HepG2 (cell line): ENCODE data around the gene DPH2. TPM values are rescaled to one million over a fixed set of nuclear protein-coding genes. Genes with fewer than 3 reads are reported as not detected.

Source experiments
- FOXK2 ChIP-seq: fragments of 450-650 bp; IDR thresholded peaks from 2 replicates; pipeline ENCODE4 v1.6.1; 2016
- GPN1 ChIP-seq: sonication (generic); formaldehyde crosslinking; IDR thresholded peaks from 2 replicates; pipeline ENCODE4 v1.5.1; 2020; ENCODE audit warnings: missing genetic modification reagents, borderline replicate concordance
- GZF1 ChIP-seq: sonication (generic); formaldehyde crosslinking; IDR thresholded peaks from 2 replicates; pipeline ENCODE4 v1.5.1; 2020; ENCODE audit warnings: mild to moderate bottlenecking, missing genetic modification reagents
- HNRNPL ChIP-seq: fragments of 200-400 bp; formaldehyde crosslinking; IDR thresholded peaks from 2 replicates; pipeline ENCODE4 v1.6.1; 2017; ENCODE audit warnings: mild to moderate bottlenecking, low read depth, low read length
- MIER2 ChIP-seq: IDR thresholded peaks from 2 replicates; pipeline ENCODE4 v1.6.1; 2016; ENCODE audit warnings: missing biosample characterization, missing genetic modification reagents
- NFIC ChIP-seq: IDR thresholded peaks from 2 replicates; pipeline ENCODE4 v1.6.1; 2012; ENCODE audit warnings: mild to moderate bottlenecking, low read length, inconsistent platforms
- SIN3A ChIP-seq: IDR thresholded peaks from 2 replicates; pipeline ENCODE4 v1.6.1; 2011; ENCODE audit warnings: low read depth, mild to moderate bottlenecking, control low read depth, low read length, borderline replicate concordance
- SMAD1 ChIP-seq: sonication (generic); formaldehyde crosslinking; IDR thresholded peaks from 2 replicates; pipeline ENCODE4 v1.4.0; 2020; ENCODE audit warnings: missing genetic modification reagents, low read depth, mild to moderate bottlenecking, borderline replicate concordance
- SPEN ChIP-seq: sonication (generic); formaldehyde crosslinking; IDR thresholded peaks from 2 replicates; pipeline ENCODE4 v1.5.1; 2020; ENCODE audit warnings: low read depth, mild to moderate bottlenecking, missing genetic modification reagents
- TFE3 ChIP-seq: IDR thresholded peaks from 2 replicates; pipeline ENCODE4 v1.6.1; 2016
- XBP1 ChIP-seq: sonication (generic); formaldehyde crosslinking; IDR thresholded peaks from 2 replicates; pipeline ENCODE4 v1.5.0; 2020; ENCODE audit warnings: missing genetic modification reagents
- ZBTB20 ChIP-seq: sonication (generic); formaldehyde crosslinking; IDR thresholded peaks from 2 replicates; pipeline ENCODE4 v1.8.1; 2023; ENCODE audit warnings: missing genetic modification reagents, low read depth, mild to moderate bottlenecking, borderline replicate concordance
- ZNF225 ChIP-seq: sonication (generic); formaldehyde crosslinking; IDR thresholded peaks from 2 replicates; pipeline ENCODE4 v1.4.0; 2020; ENCODE audit warnings: mild to moderate bottlenecking, missing genetic modification reagents
- ZNF33A ChIP-seq: sonication (generic); formaldehyde crosslinking; IDR thresholded peaks from 2 replicates; pipeline ENCODE4 v1.5.1; 2020; ENCODE audit warnings: missing genetic modification reagents, mild to moderate bottlenecking, moderate library complexity, borderline replicate concordance
- ZNF564 ChIP-seq: sonication (generic); formaldehyde crosslinking; IDR thresholded peaks from 2 replicates; pipeline ENCODE4 v1.8.1; 2023; ENCODE audit warnings: mild to moderate bottlenecking, missing genetic modification reagents
- ZNF7 ChIP-seq: IDR thresholded peaks from 2 replicates; pipeline ENCODE4 v1.6.1; 2016; ENCODE audit warnings: missing biosample characterization, missing genetic modification reagents
- ZNF841 ChIP-seq: sonication (generic); formaldehyde crosslinking; IDR thresholded peaks from 2 replicates; pipeline ENCODE4 v1.8.1; 2023; ENCODE audit warnings: missing genetic modification reagents, borderline replicate concordance
- ZSCAN25 ChIP-seq: sonication (generic); formaldehyde crosslinking; IDR thresholded peaks from 2 replicates; pipeline ENCODE4 v1.8.0; 2022; ENCODE audit warnings: mild to moderate bottlenecking, missing genetic modification reagents
- polyA plus RNA-seq, 8 experiments: library from polyadenylated mRNA; depleted of rRNA in 3 of 8; stranded (reverse) in 7 of 8; unstranded in 1 of 8; fragments of >200 nt; fragmentation: Illumina TruSeq in 4 of 8; extraction: Trizol in 4 of 8; gene quantifications; 2 replicates each; pipeline versions ENCODE4 v1.2.1 to v1.2.3, GENCODE V29; 2011 to 2016; ENCODE audit warnings: low read depth in 4 of 8, missing spikeins in 1 of 8, mixed read lengths in 1 of 8; ENCODE audit not compliant: insufficient read depth in 1 of 8
- total RNA-seq, 5 experiments: library from RNA; depleted of rRNA; stranded (reverse); fragments of >200 nt; fragmentation: Illumina TruSeq; extraction: Trizol; gene quantifications; 2 replicates each; pipeline ENCODE4 v1.2.3, GENCODE V29; 2016; ENCODE audit warnings: low read depth in 1 of 5
- TF ChIP-seq, protein P1 (sequence below): sonication (generic); formaldehyde crosslinking; IDR thresholded peaks from 2 replicates; pipeline ENCODE4 v1.4.0; 2020; ENCODE audit warnings: missing genetic modification reagents, borderline replicate concordance
- TF ChIP-seq, protein P2 (sequence below): sonication (generic); formaldehyde crosslinking; IDR thresholded peaks from 2 replicates; pipeline ENCODE4 v1.5.0; 2020; ENCODE audit warnings: missing genetic modification reagents
- TF ChIP-seq, protein P3 (sequence below): sonication (generic); formaldehyde crosslinking; IDR thresholded peaks from 2 replicates; pipeline ENCODE4 v1.4.0; 2020; ENCODE audit warnings: mild to moderate bottlenecking, missing genetic modification reagents

DPH2 gene
- total and polyA plus RNA-seq, 2 of the 13 experiments (the other 11 are each of a cell fraction or from before 2014, with no cell fraction given) = 32.2 to 38.3 TPM

DNA sequence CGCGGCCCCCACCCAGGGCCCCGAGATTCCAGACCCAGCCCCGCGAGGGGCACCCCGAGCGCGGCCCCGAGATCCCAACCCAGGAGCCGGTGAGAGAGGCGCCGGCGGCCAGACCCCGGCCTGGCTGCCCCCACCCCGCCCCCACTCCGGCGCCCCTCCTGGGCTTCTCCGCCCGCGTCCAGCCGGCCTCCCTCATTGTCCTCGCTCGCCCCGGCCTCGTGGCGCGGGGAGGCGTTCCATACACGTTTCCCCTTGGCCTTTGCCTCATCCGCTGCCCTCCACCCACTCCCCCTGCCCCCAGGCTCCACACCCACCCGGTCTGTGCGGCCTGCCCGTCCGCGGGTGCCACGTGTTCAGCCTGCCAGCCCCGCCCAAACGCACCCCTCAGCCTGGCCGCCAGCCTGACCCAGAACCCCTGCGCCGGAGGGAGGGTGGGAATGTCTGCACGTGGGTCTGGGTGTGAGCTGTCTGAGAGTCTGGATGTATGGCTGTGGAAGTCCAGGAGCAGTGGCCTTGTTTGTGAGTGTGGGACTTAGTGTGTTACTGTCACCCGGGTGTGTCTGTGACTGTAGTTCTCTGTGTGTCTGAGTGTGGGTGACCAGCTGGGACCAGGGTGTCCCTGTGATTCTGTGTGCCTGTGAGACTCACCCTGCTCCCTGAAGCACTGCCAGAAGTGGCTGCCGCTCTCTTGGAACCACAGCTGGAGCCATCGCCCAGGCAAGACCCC lies 9.9 kb downstream of the DPH2 start (continued):
- TF ChIP-seq TFE3 (CRISPR knock-in tag) (peak; percentile 31; the same call in 1 of the 2 replicates), MIER2 (CRISPR knock-in tag) (0 out of 2 replicates have a peak, but pooled peaks have one; percentile 10), SMAD1 (CRISPR knock-in tag) (peak; percentile 48; the same call in 1 of the 2 replicates), XBP1 (no peak), SPEN (CRISPR knock-in tag) (peak; percentile 62; the same call in 1 of the 2 replicates), GZF1 (CRISPR knock-in tag) (no peak), ZNF564 (CRISPR knock-in tag) (0 out of 2 replicates have a peak, but pooled peaks have one; percentile 66), ZNF7 (CRISPR knock-in tag) (no peak), NFIC (no peak), HNRNPL (peak; percentile 82; the same call in 1 of the 2 replicates), GPN1 (CRISPR knock-in tag) (no peak), SIN3A (peak; percentile 51; the same call in 1 of the 2 replicates), ZSCAN25 (CRISPR knock-in tag) (peak; percentile 87; the same call in 1 of the 2 replicates), ZNF33A (CRISPR knock-in tag) (no peak), ZNF841 (CRISPR knock-in tag) (no peak), ZNF225 (CRISPR knock-in tag) (0 out of 2 replicates have a peak, but pooled peaks have one; percentile 39), ZBTB20 (CRISPR knock-in tag) (no peak; the same call in 1 of the 2 replicates), FOXK2 (no peak)
- TF ChIP-seq, protein P1, sequence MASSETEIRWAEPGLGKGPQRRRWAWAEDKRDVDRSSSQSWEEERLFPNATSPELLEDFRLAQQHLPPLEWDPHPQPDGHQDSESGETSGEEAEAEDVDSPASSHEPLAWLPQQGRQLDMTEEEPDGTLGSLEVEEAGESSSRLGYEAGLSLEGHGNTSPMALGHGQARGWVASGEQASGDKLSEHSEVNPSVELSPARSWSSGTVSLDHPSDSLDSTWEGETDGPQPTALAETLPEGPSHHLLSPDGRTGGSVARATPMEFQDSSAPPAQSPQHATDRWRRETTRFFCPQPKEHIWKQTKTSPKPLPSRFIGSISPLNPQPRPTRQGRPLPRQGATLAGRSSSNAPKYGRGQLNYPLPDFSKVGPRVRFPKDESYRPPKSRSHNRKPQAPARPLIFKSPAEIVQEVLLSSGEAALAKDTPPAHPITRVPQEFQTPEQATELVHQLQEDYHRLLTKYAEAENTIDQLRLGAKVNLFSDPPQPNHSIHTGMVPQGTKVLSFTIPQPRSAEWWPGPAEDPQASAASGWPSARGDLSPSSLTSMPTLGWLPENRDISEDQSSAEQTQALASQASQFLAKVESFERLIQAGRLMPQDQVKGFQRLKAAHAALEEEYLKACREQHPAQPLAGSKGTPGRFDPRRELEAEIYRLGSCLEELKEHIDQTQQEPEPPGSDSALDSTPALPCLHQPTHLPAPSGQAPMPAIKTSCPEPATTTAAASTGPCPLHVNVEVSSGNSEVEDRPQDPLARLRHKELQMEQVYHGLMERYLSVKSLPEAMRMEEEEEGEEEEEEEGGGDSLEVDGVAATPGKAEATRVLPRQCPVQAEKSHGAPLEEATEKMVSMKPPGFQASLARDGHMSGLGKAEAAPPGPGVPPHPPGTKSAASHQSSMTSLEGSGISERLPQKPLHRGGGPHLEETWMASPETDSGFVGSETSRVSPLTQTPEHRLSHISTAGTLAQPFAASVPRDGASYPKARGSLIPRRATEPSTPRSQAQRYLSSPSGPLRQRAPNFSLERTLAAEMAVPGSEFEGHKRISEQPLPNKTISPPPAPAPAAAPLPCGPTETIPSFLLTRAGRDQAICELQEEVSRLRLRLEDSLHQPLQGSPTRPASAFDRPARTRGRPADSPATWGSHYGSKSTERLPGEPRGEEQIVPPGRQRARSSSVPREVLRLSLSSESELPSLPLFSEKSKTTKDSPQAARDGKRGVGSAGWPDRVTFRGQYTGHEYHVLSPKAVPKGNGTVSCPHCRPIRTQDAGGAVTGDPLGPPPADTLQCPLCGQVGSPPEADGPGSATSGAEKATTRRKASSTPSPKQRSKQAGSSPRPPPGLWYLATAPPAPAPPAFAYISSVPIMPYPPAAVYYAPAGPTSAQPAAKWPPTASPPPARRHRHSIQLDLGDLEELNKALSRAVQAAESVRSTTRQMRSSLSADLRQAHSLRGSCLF (CRISPR knock-in tag) = no peak
- TF ChIP-seq, protein P2, sequence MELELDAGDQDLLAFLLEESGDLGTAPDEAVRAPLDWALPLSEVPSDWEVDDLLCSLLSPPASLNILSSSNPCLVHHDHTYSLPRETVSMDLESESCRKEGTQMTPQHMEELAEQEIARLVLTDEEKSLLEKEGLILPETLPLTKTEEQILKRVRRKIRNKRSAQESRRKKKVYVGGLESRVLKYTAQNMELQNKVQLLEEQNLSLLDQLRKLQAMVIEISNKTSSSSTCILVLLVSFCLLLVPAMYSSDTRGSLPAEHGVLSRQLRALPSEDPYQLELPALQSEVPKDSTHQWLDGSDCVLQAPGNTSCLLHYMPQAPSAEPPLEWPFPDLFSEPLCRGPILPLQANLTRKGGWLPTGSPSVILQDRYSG = no peak
- TF ChIP-seq, protein P3, sequence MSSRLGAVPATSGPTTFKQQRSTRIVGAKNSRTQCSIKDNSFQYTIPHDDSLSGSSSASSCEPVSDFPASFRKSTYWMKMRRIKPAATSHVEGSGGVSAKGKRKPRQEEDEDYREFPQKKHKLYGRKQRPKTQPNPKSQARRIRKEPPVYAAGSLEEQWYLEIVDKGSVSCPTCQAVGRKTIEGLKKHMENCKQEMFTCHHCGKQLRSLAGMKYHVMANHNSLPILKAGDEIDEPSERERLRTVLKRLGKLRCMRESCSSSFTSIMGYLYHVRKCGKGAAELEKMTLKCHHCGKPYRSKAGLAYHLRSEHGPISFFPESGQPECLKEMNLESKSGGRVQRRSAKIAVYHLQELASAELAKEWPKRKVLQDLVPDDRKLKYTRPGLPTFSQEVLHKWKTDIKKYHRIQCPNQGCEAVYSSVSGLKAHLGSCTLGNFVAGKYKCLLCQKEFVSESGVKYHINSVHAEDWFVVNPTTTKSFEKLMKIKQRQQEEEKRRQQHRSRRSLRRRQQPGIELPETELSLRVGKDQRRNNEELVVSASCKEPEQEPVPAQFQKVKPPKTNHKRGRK (CRISPR knock-in tag) = no peak
